K562 treated with DMSO at 1 percent for 24 hours (cell line): ENCODE data around the gene MYL6. TPM values are rescaled to one million over a fixed set of nuclear protein-coding genes. Genes with fewer than 3 reads are reported as not detected.

Experiments
- total RNA-seq: library from RNA; unstranded; fragments of 300-600 nt; gene quantifications from 2 replicates; pipeline ENCODE4 v1.2.3, GENCODE V29; 2022; ENCODE audit warnings: low read depth; ENCODE audit not compliant: insufficient read depth

Gene MYL6
- 963 and 965 TPM in 2 replicates for total RNA-seq

GRCh38 chr12:56158029-56158925 is at the start of gene MYL6:
Gene MYL6 (plus strand): TSS chr12:56158359. CDS start chr12:56158402, 43 bp downstream.

GRCh38 chr12:56116267-56117081 is 41.7 kb upstream of the MYL6 start, which contains the start of gene RPL41:
Gene RPL41 (plus strand): TSS chr12:56116633.

GRCh38 chr12:56117778-56118687 is 40.1 kb upstream of the MYL6 start, which contains the start of gene ZC3H10:
Gene ZC3H10 (plus strand): TSS chr12:56118266. CDS start chr12:56120563, 2,297 bp downstream.

GRCh38 chr12:56127888-56128669 is 30.1 kb upstream of the MYL6 start, which contains the start of gene ESYT1:
Gene ESYT1 (plus strand): TSS chr12:56128267. CDS start chr12:56128320, 53 bp downstream.

GRCh38 chr12:56152132-56152755 is 5.9 kb upstream of the MYL6 start, which contains the start of gene MYL6B:
Gene MYL6B (plus strand): TSS chr12:56152587. CDS start chr12:56153919, 1,332 bp downstream.

GRCh38 chr12:56189099-56189917 is 31.1 kb downstream of the MYL6 start, which contains the start of gene SMARCC2:
Gene SMARCC2 (minus strand): TSS chr12:56189483. CDS start chr12:56189461, 22 bp downstream.

Other genes starting within 250 kb of the MYL6 start
- gene PYM1, start 230.5 kb upstream of the MYL6 start, total RNA-seq, result 37.1 and 38.3 TPM in 2 replicates
- gene DGKA, start 227.2 kb upstream of the MYL6 start, total RNA-seq, result 12.2 and 12.7 TPM in 2 replicates
- gene PMEL, start 192.3 kb upstream of the MYL6 start, total RNA-seq, result 1.4 and 2.7 TPM in 2 replicates
- gene CDK2, start 191.5 kb upstream of the MYL6 start, total RNA-seq, result 90.4 and 99.9 TPM in 2 replicates
- 33.4 and 45.9 TPM in 2 replicates for gene RAB5B, start 184.3 kb upstream of the MYL6 start, total RNA-seq
- gene SUOX, start 161.1 kb upstream of the MYL6 start, total RNA-seq, result 41.6 and 44.3 TPM in 2 replicates
- gene IKZF4, start 137.3 kb upstream of the MYL6 start, total RNA-seq, result 26.2 and 31.1 TPM in 2 replicates
- gene RPS26, start 116.4 kb upstream of the MYL6 start, total RNA-seq, result 352 and 367 TPM in 2 replicates
- gene ERBB3, start 78.2 kb upstream of the MYL6 start, total RNA-seq, result 6.3 TPM in 2 replicates
- gene PA2G4, start 53.8 kb upstream of the MYL6 start, total RNA-seq, result 161 and 163 TPM in 2 replicates
- gene RPL41, start 41.7 kb upstream of the MYL6 start, total RNA-seq, result 3,973 and 4,172 TPM in 2 replicates
- gene ZC3H10, start 40.1 kb upstream of the MYL6 start, total RNA-seq, result 3.5 and 4.6 TPM in 2 replicates
- 146 and 181 TPM in 2 replicates for gene ESYT1, start 30.1 kb upstream of the MYL6 start, total RNA-seq
- 42.6 and 50.4 TPM in 2 replicates for gene MYL6B, start 5.8 kb upstream of the MYL6 start, total RNA-seq
- gene SMARCC2, start 31.1 kb downstream of the MYL6 start, total RNA-seq, result 75.9 and 76.4 TPM in 2 replicates
- gene RNF41, start 63.6 kb downstream of the MYL6 start, total RNA-seq, result 50.0 and 51.1 TPM in 2 replicates
- 47.7 and 52.8 TPM in 2 replicates for gene NABP2, start 66.0 kb downstream of the MYL6 start, total RNA-seq
- gene SLC39A5, start 71.7 kb downstream of the MYL6 start, total RNA-seq, result not detected in 2 replicates
- gene ANKRD52, start 100.0 kb downstream of the MYL6 start, total RNA-seq, result 28.5 and 29.8 TPM in 2 replicates
- gene COQ10A, start 108.6 kb downstream of the MYL6 start, total RNA-seq, result 46.4 and 47.3 TPM in 2 replicates
- 151 and 158 TPM in 2 replicates for gene CS, start 142.0 kb downstream of the MYL6 start, total RNA-seq
- 88.9 and 95.2 TPM in 2 replicates for gene CNPY2, start 157.6 kb downstream of the MYL6 start, total RNA-seq
- gene PAN2, start 175.6 kb downstream of the MYL6 start, total RNA-seq, result 29.3 and 34.1 TPM in 2 replicates
- 15.3 and 19.8 TPM in 2 replicates for gene IL23A, start 180.5 kb downstream of the MYL6 start, total RNA-seq
- gene STAT2, start 201.7 kb downstream of the MYL6 start, total RNA-seq, result 52.4 and 61.2 TPM in 2 replicates
- not detected in 2 replicates for gene APOF, start 204.5 kb downstream of the MYL6 start, total RNA-seq